Measurements from ENCODE around the gene OAF.
"Not testable (repeated sequence)": the region's sequence is repeated elsewhere in the genome, so short reads cannot be mapped to it uniquely, and the experiment has no call there.

The OAF gene

GRCh38 chr11:120244476-120245365 is 33.9 kb downstream of the OAF start:
- DNase-seq = no peak

GRCh38 chr11:120245434-120245833 is 34.6 kb downstream of the OAF start:
- DNase-seq = no peak

GRCh38 chr11:120248551-120249278 is 37.9 kb downstream of the OAF start:
- DNase-seq = no peak

GRCh38 chr11:120249279-120250262 is 38.7 kb downstream of the OAF start:
- DNase-seq = no peak

GRCh38 chr11:120253377-120253776 is 42.5 kb downstream of the OAF start:
- DNase-seq = not testable (repeated sequence)

- no peak for DNase-seq
Observed at GRCh38 chr11:120254788-120255518, 44.1 kb downstream of the OAF start.

- DNase-seq = no peak
Observed at GRCh38 chr11:120255519-120255866, 44.7 kb downstream of the OAF start.

- DNase-seq = no peak
Observed at GRCh38 chr11:120256178-120256577, 45.3 kb downstream of the OAF start.

GRCh38 chr11:120256779-120257178 is 45.9 kb downstream of the OAF start:
- no peak for DNase-seq

GRCh38 chr11:120257346-120257745 is 46.5 kb downstream of the OAF start:
- no peak for DNase-seq

- no peak for DNase-seq
Observed at GRCh38 chr11:120258661-120259060, 47.8 kb downstream of the OAF start.

- DNase-seq = no peak
Observed at GRCh38 chr11:120259241-120259640, 48.4 kb downstream of the OAF start.

- no peak for DNase-seq
Observed at GRCh38 chr11:120259988-120260565, 49.2 kb downstream of the OAF start.

- DNase-seq = no peak
Observed at GRCh38 chr11:120260616-120261015, 49.8 kb downstream of the OAF start.

GRCh38 chr11:120261321-120261720 is 50.5 kb downstream of the OAF start:
- no peak for DNase-seq

GRCh38 chr11:120261931-120262330 is 51.1 kb downstream of the OAF start:
- no peak for DNase-seq

GRCh38 chr11:120267319-120267718 is 56.5 kb downstream of the OAF start:
- no peak for DNase-seq

- no peak for DNase-seq
Observed at GRCh38 chr11:120268686-120269085, 57.9 kb downstream of the OAF start.

- no peak for DNase-seq
Observed at GRCh38 chr11:120270386-120270785, 59.6 kb downstream of the OAF start.

- no peak for DNase-seq
Observed at GRCh38 chr11:120271672-120272071, 60.8 kb downstream of the OAF start.

- DNase-seq = no peak
Observed at GRCh38 chr11:120272303-120272702, 61.5 kb downstream of the OAF start.

- no peak for DNase-seq
Observed at GRCh38 chr11:120273432-120273831, 62.6 kb downstream of the OAF start.
